Measurements from ENCODE around the gene TSGA10IP. TPM values are rescaled to one million over a fixed set of nuclear protein-coding genes. Genes with fewer than 3 reads are reported as not detected.

Gene TSGA10IP
- total and polyA plus RNA-seq, 2 donors (not counting 1 experiment from before 2014, with no cell fraction given): not detected

DNA sequence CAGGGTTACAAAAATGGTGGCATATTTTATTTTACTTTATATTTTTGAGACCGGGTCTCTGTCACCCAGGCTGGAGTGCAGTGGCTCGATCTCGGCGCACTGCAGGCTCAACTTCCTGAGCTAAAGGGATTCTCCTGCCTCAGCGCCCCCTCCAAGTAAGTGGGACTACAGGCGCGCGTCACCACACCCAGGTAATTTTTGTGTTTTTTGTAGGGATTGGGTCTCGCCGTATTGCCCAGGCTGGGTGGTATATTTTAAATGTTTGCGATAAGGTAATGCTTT is 44.4 kb upstream of the TSGA10IP start:
- TF ChIP-seq, protein P1, sequence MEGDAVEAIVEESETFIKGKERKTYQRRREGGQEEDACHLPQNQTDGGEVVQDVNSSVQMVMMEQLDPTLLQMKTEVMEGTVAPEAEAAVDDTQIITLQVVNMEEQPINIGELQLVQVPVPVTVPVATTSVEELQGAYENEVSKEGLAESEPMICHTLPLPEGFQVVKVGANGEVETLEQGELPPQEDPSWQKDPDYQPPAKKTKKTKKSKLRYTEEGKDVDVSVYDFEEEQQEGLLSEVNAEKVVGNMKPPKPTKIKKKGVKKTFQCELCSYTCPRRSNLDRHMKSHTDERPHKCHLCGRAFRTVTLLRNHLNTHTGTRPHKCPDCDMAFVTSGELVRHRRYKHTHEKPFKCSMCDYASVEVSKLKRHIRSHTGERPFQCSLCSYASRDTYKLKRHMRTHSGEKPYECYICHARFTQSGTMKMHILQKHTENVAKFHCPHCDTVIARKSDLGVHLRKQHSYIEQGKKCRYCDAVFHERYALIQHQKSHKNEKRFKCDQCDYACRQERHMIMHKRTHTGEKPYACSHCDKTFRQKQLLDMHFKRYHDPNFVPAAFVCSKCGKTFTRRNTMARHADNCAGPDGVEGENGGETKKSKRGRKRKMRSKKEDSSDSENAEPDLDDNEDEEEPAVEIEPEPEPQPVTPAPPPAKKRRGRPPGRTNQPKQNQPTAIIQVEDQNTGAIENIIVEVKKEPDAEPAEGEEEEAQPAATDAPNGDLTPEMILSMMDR (IDR thresholded peaks at IDR 0.05): no peak
- TF ChIP-seq EZH2 (IDR thresholded peaks at IDR 0.05; ENCODE audit: borderline replicate concordance, insufficient read depth, low read depth, low read length, poor library complexity, severe bottlenecking): no peak
- Mint-ChIP-seq H3K4me1 (peaks cover 10% of the 10 kb centered on the region), H3K4me3 (peak overlapping the region; percentile 83), H3K27me3 (peaks cover 15% of the 10 kb centered on the region), H3K9me3 (ENCODE audit: insufficient read depth) (no peaks in the 10 kb centered on the region), H3K27ac (peak overlapping the region; percentile 72)
- DNase-seq: no peak
- peak overlapping the region; percentile 71 for H3K9ac ChIP-seq (ENCODE audit: low read length)
- ChIA-PET CTCF (interaction anchor here (0.8 to 4.0 kb wide), 4 partner anchors 11 to 41 kb away, joined by 3 to 44 read pairs (median 12); partner anchors contain the start of genes CCDC85B, FIBP and MUS81), POLR2A (interaction anchor here (0.6 to 4.4 kb wide), 3 partner anchors 12 to 738 kb away, joined by 3 to 33 read pairs (median 3); partner anchors contain the start of genes CCDC85B and FIBP)
- peak overlapping the region; percentile 95 for H3K4me2 ChIP-seq (replicated peaks; ENCODE audit: low read depth, low read length, poor library complexity, severe bottlenecking)
- peaks cover 20% of the 10 kb centered on the region in 2 donors for H3K4me1 ChIP-seq (ENCODE audit: control insufficient read depth in 2 of 2, insufficient read depth in 2 of 2, low read length in 2 of 2)
- H3K79me2 ChIP-seq (ENCODE audit: control insufficient read depth, insufficient read depth, low read length): no peaks in the 10 kb centered on the region
- ATAC-seq (ENCODE audit: low read depth): no peak
- intact Hi-C loops (cut with micrococcal nuclease): loop anchor here (1.0 kb wide), 3 partner anchors 11 to 43 kb away; partner anchors contain the start of genes C11orf68, CCDC85B, CFL1 and DRAP1
- H3K9me3 ChIP-seq (ENCODE audit: control extremely low read depth in 1 of 3, control insufficient read depth in 2 of 3, insufficient read depth in 1 of 3, low read length in 2 of 3): peaks cover 0 to 10% (median 0%) of the 10 kb centered on the region in 3 donors
- 86% methylated on average over 5 of the region's 11 CpGs for WGBS (ENCODE audit: insufficient coverage)
- H3K27me3 ChIP-seq (replicated peaks in 1 of 4; ENCODE audit: control extremely low read depth in 1 of 4, control insufficient read depth in 3 of 4, insufficient read depth in 4 of 4, low read length in 3 of 4): peaks cover 0 to 38% (median 12%) of the 10 kb centered on the region in 4 experiments
- no peaks in the 10 kb centered on the region for H3K36me3 ChIP-seq (replicated peaks in 1 of 2; ENCODE audit: control extremely low read depth in 1 of 2, control insufficient read depth in 1 of 2, extremely low read depth in 1 of 2, insufficient read depth in 2 of 2, low read length in 1 of 2)
- H3K27ac ChIP-seq (ENCODE audit: low read length in 2 of 2): no peak overlapping the region
- peak overlapping the region; percentile 68 for H2AFZ ChIP-seq (ENCODE audit: insufficient read depth, low read depth, low read length, poor library complexity, severe bottlenecking)
- H4K20me1 ChIP-seq (ENCODE audit: control insufficient read depth, insufficient read depth, low read length, poor library complexity, severe bottlenecking): no peaks in the 10 kb centered on the region
- H3K4me3 ChIP-seq (ENCODE audit: control extremely low read depth in 1 of 5, extremely low read depth in 1 of 5, insufficient read depth in 1 of 5, low read depth in 2 of 5, low read length in 4 of 5): peak overlapping the region in 4 of 5 experiments; percentile 18 to 64 (median 50)

DNA sequence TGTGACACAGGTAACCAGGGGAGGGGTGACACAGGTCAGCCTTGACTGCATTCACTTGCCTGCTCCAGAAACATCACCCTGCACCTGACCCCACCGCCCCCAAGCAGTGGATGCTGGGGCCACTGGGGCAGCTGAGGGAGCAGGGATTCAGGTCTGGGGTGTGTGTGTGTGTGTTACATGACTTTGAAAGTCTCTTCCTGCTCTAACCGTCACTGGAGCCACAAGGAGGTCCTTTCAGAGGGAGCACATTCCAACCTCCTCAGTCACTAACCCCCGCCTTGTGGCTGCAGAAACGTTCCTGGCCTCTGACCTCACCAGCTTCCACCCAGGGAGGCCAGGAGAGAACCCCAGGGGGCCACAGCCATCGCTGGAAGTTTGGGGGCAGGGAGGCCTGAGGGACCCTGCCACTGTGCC is 42.2 kb upstream of the TSGA10IP start:
- no peak for TF ChIP-seq EZH2 (IDR thresholded peaks at IDR 0.05; ENCODE audit: borderline replicate concordance, insufficient read depth, low read depth, low read length, poor library complexity, severe bottlenecking)
- TF ChIP-seq, protein P1 (IDR thresholded peaks at IDR 0.05): no peak
- no peaks in the 10 kb centered on the region for H3K9me3 Mint-ChIP-seq (ENCODE audit: insufficient read depth)
- Histone ChIP-seq H3K9ac (ENCODE audit: low read length) (no peak overlapping the region), H3K9me3 (ENCODE audit: control extremely low read depth in 1 of 3, control insufficient read depth in 2 of 3, insufficient read depth in 1 of 3, low read length in 2 of 3) (peaks cover 0 to 10% (median 0%) of the 10 kb centered on the region in 3 donors), H3K27ac (ENCODE audit: low read length in 2 of 2) (no peak overlapping the region), H2AFZ (ENCODE audit: insufficient read depth, low read depth, low read length, poor library complexity, severe bottlenecking) (no peak overlapping the region), H3K4me1 (ENCODE audit: control insufficient read depth in 2 of 2, insufficient read depth in 2 of 2, low read length in 2 of 2) (peaks cover 20% of the 10 kb centered on the region in 2 donors), H3K79me2 (ENCODE audit: control insufficient read depth, insufficient read depth, low read length) (no peaks in the 10 kb centered on the region), H3K36me3 (replicated peaks in 1 of 2; ENCODE audit: control extremely low read depth in 1 of 2, control insufficient read depth in 1 of 2, extremely low read depth in 1 of 2, insufficient read depth in 2 of 2, low read length in 1 of 2) (no peaks in the 10 kb centered on the region), H3K4me2 (replicated peaks; ENCODE audit: low read depth, low read length, poor library complexity, severe bottlenecking) (no peak overlapping the region), H3K4me3 (ENCODE audit: control extremely low read depth in 1 of 5, extremely low read depth in 1 of 5, insufficient read depth in 1 of 5, low read depth in 2 of 5, low read length in 4 of 5) (no peak overlapping the region), H3K27me3 (replicated peaks in 1 of 4; ENCODE audit: control extremely low read depth in 1 of 4, control insufficient read depth in 3 of 4, insufficient read depth in 4 of 4, low read length in 3 of 4) (peaks cover 0 to 41% (median 16%) of the 10 kb centered on the region in 4 experiments), H4K20me1 (ENCODE audit: control insufficient read depth, insufficient read depth, low read length, poor library complexity, severe bottlenecking) (no peaks in the 10 kb centered on the region)
- ChIA-PET CTCF (interaction anchor here (3.9 to 4.0 kb wide), 2 partner anchors 13 to 18 kb away, joined by 19 to 44 read pairs; partner anchors contain the start of genes CCDC85B and FIBP), POLR2A (interaction anchor here (0.6 kb wide), 1 partner anchor 15 kb away, joined by 3 read pairs; the partner anchor contains the start of gene FIBP)
- no peak overlapping the region for H3K27ac Mint-ChIP-seq
- DNase-seq: no peak
- H3K4me1 Mint-ChIP-seq: peaks cover 10% of the 10 kb centered on the region
- WGBS (ENCODE audit: insufficient coverage): no CpG with 5 or more reads among the region's 5 CpGs
- H3K27me3 Mint-ChIP-seq: peaks cover 27% of the 10 kb centered on the region
- ATAC-seq (ENCODE audit: low read depth): no peak
- no peak overlapping the region for H3K4me3 Mint-ChIP-seq
- intact Hi-C loops (cut with micrococcal nuclease): no loop called here

All from B cell (primary cell).